ENCODE data around the gene GNAT3.

GRCh38 chr7:80428161-80429054 is 83.5 kb downstream of the GNAT3 start:
- TF ChIP-seq, protein P1, sequence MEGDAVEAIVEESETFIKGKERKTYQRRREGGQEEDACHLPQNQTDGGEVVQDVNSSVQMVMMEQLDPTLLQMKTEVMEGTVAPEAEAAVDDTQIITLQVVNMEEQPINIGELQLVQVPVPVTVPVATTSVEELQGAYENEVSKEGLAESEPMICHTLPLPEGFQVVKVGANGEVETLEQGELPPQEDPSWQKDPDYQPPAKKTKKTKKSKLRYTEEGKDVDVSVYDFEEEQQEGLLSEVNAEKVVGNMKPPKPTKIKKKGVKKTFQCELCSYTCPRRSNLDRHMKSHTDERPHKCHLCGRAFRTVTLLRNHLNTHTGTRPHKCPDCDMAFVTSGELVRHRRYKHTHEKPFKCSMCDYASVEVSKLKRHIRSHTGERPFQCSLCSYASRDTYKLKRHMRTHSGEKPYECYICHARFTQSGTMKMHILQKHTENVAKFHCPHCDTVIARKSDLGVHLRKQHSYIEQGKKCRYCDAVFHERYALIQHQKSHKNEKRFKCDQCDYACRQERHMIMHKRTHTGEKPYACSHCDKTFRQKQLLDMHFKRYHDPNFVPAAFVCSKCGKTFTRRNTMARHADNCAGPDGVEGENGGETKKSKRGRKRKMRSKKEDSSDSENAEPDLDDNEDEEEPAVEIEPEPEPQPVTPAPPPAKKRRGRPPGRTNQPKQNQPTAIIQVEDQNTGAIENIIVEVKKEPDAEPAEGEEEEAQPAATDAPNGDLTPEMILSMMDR (IDR thresholded peaks at IDR 0.05): peak in 5 of 6 experiments; percentile 6 to 94 (median 88)
- no peak for TF ChIP-seq POLR2A (IDR thresholded peaks at IDR 0.05)

Measured in Peyer's patch (tissue), 4 donors.